ENCODE data around the gene TLR4. TPM values are rescaled to one million over a fixed set of nuclear protein-coding genes. Genes with fewer than 3 reads are reported as not detected.

The TLR4 gene
- total and polyA plus RNA-seq, 2 experiments from 2014 or later: 0.06 to 0.17 TPM

DNA sequence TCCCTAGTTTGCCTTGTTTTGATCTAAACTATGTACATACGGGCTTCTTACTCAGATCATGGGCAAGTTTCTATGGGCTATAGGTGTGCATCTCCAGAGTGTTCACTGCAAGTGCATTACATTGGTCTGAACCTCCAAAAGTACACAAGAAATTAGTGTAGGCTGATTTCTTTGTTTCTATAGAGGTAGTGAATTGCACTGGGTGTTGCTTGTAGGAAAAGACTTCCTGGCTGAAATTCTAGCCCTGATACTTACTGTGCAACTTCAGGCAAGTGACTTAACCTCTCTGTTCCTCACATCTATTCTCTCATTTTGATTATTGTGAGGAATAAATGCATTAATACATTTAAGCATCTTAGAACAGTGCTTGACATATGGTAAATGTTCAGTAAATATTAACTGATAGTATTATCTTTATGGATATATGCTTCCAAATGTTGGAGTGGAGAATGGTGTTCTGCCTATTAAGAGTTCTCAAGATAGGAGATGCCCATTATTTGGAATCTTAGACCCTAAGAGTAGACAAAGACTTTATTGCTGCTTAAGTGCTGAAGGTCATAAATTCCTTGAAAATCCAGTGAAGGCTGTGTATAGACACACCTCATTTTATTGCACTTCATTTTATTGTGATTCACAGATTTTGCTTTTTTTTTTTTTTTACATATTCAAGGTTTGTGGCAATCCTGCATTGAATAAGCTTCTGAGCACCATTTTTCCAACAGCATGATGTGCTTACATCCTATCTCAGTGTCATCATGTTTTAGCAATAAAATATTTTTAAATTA is 38.4 kb upstream of the TLR4 start (continued):
- TF ChIP-seq, protein P1, sequence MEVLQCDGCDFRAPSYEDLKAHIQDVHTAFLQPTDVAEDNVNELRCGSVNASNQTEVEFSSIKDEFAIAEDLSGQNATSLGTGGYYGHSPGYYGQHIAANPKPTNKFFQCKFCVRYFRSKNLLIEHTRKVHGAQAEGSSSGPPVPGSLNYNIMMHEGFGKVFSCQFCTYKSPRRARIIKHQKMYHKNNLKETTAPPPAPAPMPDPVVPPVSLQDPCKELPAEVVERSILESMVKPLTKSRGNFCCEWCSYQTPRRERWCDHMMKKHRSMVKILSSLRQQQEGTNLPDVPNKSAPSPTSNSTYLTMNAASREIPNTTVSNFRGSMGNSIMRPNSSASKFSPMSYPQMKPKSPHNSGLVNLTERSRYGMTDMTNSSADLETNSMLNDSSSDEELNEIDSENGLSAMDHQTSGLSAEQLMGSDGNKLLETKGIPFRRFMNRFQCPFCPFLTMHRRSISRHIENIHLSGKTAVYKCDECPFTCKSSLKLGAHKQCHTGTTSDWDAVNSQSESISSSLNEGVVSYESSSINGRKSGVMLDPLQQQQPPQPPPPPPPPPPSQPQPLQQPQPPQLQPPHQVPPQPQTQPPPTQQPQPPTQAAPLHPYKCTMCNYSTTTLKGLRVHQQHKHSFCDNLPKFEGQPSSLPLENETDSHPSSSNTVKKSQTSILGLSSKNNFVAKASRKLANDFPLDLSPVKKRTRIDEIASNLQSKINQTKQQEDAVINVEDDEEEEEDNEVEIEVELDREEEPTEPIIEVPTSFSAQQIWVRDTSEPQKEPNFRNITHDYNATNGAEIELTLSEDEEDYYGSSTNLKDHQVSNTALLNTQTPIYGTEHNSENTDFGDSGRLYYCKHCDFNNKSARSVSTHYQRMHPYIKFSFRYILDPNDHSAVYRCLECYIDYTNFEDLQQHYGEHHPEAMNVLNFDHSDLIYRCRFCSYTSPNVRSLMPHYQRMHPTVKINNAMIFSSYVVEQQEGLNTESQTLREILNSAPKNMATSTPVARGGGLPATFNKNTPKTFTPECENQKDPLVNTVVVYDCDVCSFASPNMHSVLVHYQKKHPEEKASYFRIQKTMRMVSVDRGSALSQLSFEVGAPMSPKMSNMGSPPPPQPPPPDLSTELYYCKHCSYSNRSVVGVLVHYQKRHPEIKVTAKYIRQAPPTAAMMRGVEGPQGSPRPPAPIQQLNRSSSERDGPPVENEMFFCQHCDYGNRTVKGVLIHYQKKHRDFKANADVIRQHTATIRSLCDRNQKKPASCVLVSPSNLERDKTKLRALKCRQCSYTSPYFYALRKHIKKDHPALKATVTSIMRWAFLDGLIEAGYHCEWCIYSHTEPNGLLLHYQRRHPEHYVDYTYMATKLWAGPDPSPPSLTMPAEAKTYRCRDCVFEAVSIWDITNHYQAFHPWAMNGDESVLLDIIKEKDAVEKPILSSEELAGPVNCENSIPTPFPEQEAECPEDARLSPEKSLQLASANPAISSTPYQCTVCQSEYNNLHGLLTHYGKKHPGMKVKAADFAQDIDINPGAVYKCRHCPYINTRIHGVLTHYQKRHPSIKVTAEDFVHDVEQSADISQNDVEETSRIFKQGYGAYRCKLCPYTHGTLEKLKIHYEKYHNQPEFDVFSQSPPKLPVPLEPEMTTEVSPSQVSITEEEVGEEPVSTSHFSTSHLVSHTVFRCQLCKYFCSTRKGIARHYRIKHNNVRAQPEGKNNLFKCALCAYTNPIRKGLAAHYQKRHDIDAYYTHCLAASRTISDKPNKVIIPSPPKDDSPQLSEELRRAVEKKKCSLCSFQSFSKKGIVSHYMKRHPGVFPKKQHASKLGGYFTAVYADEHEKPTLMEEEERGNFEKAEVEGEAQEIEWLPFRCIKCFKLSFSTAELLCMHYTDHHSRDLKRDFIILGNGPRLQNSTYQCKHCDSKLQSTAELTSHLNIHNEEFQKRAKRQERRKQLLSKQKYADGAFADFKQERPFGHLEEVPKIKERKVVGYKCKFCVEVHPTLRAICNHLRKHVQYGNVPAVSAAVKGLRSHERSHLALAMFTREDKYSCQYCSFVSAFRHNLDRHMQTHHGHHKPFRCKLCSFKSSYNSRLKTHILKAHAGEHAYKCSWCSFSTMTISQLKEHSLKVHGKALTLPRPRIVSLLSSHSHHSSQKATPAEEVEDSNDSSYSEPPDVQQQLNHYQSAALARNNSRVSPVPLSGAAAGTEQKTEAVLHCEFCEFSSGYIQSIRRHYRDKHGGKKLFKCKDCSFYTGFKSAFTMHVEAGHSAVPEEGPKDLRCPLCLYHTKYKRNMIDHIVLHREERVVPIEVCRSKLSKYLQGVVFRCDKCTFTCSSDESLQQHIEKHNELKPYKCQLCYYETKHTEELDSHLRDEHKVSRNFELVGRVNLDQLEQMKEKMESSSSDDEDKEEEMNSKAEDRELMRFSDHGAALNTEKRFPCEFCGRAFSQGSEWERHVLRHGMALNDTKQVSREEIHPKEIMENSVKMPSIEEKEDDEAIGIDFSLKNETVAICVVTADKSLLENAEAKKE (CRISPR knock-in tag; IDR thresholded peaks at IDR 0.05): no peak
- TF ChIP-seq NANOG (IDR thresholded peaks at IDR 0.05; ENCODE audit: borderline replicate concordance): no peak
- no peak for TF ChIP-seq JUNB (IDR thresholded peaks at IDR 0.05; ENCODE audit: unreplicated experiment)

DNA sequence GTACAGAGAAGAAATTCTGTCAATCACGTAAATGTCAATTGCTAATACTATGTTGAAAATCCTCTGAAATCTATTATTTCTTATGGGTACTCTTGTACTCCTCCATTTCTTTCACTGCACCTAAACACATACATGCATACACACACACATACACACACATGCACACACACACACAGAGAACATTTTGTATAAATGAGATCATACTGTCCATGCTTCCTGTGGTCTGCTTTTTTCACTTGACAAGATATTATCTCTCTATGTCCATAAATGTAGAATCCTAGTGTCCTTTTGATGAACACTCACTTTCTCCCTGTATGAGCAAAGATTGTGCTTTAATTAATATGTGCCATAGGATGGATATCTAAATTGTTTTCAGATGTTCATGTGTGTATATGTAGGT is 32.7 kb upstream of the TLR4 start:
- no peak overlapping the region for H3K4me3 Mint-ChIP-seq
- TF ChIP-seq, protein P1 (CRISPR knock-in tag; IDR thresholded peaks at IDR 0.05): no peak
- TF ChIP-seq NANOG (IDR thresholded peaks at IDR 0.05; ENCODE audit: borderline replicate concordance): no peak
- TF ChIP-seq, protein P2, sequence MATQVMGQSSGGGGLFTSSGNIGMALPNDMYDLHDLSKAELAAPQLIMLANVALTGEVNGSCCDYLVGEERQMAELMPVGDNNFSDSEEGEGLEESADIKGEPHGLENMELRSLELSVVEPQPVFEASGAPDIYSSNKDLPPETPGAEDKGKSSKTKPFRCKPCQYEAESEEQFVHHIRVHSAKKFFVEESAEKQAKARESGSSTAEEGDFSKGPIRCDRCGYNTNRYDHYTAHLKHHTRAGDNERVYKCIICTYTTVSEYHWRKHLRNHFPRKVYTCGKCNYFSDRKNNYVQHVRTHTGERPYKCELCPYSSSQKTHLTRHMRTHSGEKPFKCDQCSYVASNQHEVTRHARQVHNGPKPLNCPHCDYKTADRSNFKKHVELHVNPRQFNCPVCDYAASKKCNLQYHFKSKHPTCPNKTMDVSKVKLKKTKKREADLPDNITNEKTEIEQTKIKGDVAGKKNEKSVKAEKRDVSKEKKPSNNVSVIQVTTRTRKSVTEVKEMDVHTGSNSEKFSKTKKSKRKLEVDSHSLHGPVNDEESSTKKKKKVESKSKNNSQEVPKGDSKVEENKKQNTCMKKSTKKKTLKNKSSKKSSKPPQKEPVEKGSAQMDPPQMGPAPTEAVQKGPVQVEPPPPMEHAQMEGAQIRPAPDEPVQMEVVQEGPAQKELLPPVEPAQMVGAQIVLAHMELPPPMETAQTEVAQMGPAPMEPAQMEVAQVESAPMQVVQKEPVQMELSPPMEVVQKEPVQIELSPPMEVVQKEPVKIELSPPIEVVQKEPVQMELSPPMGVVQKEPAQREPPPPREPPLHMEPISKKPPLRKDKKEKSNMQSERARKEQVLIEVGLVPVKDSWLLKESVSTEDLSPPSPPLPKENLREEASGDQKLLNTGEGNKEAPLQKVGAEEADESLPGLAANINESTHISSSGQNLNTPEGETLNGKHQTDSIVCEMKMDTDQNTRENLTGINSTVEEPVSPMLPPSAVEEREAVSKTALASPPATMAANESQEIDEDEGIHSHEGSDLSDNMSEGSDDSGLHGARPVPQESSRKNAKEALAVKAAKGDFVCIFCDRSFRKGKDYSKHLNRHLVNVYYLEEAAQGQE (IDR thresholded peaks at IDR 0.05; ENCODE audit: unreplicated experiment): no peak

More for the DNA sequence above, 32.7 kb upstream of the TLR4 start:
- Histone ChIP-seq H3K36me3 (ENCODE audit: insufficient read depth) (no peaks in the 10 kb centered on the region), H4K20me1 (replicated peaks; ENCODE audit: insufficient read depth) (no peaks in the 10 kb centered on the region), H3K4me2 (no peak overlapping the region), H3K9me2 (ENCODE audit: insufficient read depth) (no peaks in the 10 kb centered on the region), H3K27ac (ENCODE audit: low read depth) (no peak overlapping the region), H3K27me3 (ENCODE audit: insufficient read depth) (no peaks in the 10 kb centered on the region), H3K4me1 (ENCODE audit: insufficient read depth) (no peaks in the 10 kb centered on the region), H3K4me3 (no peak overlapping the region), H3K79me2 (replicated peaks; ENCODE audit: insufficient read depth) (no peaks in the 10 kb centered on the region), H3F3A (replicated peaks; ENCODE audit: low read depth) (no peaks in the 10 kb centered on the region), H2AFZ (no peak overlapping the region)
- no peak for ATAC-seq
- H3K36me3 Mint-ChIP-seq (ENCODE audit: low read depth): no peaks in the 10 kb centered on the region
- no peak overlapping the region for H3K27ac Mint-ChIP-seq
- peaks cover 1% of the 10 kb centered on the region for H3K27me3 Mint-ChIP-seq (ENCODE audit: insufficient read depth, low read depth, poor library complexity)
- peaks cover 19% of the 10 kb centered on the region for H3K9me3 Mint-ChIP-seq
- no peak for DNase-seq (ENCODE audit: low spot score)
- no peaks in the 10 kb centered on the region for H3K4me1 Mint-ChIP-seq

All from GM23338 (cell line).